Activated naive CD8-positive, alpha-beta T cell treated with anti-CD3 and anti-CD28 coated beads, Interleukin-2, amount 50 U/mL, for 16 hours (primary cell): Measurements from ENCODE around the gene PRSS48.
"Not testable (repeated sequence)": the region's sequence is repeated elsewhere in the genome, so short reads cannot be mapped to it uniquely, and the experiment has no call there.

ENCODE experiments used
- DNase-seq: peaks from one replicate; pipeline ENCODE4 v3.0.0-alpha.2; 2020; ENCODE audit warnings: low read depth, low spot score

Gene PRSS48

GRCh38 chr4:151260526-151260925 lies 16.4 kb upstream of the PRSS48 start:
- DNase-seq = no peak

GRCh38 chr4:151263455-151263854 lies 13.5 kb upstream of the PRSS48 start:
- no peak for DNase-seq

GRCh38 chr4:151266497-151266896 lies 10.5 kb upstream of the PRSS48 start:
- no peak for DNase-seq

- DNase-seq = no peak
Measured at GRCh38 chr4:151267104-151267503, 9.9 kb upstream of the PRSS48 start.

- no peak for DNase-seq
Measured at GRCh38 chr4:151267822-151268535, 9.0 kb upstream of the PRSS48 start.

- not testable (repeated sequence) for DNase-seq
Measured at GRCh38 chr4:151268905-151269304, 8.1 kb upstream of the PRSS48 start.

GRCh38 chr4:151284534-151285245 lies 7.7 kb downstream of the PRSS48 start:
- no peak for DNase-seq

- DNase-seq = no peak
Measured at GRCh38 chr4:151287409-151287808, 10.4 kb downstream of the PRSS48 start.

GRCh38 chr4:151291485-151291884 lies 14.5 kb downstream of the PRSS48 start:
- DNase-seq = no peak

- no peak for DNase-seq
Measured at GRCh38 chr4:151292038-151292437, 15.1 kb downstream of the PRSS48 start.

- DNase-seq = no peak
Measured at GRCh38 chr4:151294833-151295496, 18.0 kb downstream of the PRSS48 start.

- no peak for DNase-seq
Measured at GRCh38 chr4:151296227-151296626, 19.3 kb downstream of the PRSS48 start.

GRCh38 chr4:151297170-151297569 lies 20.2 kb downstream of the PRSS48 start:
- DNase-seq = no peak

GRCh38 chr4:151302432-151302831 lies 25.5 kb downstream of the PRSS48 start:
- no peak for DNase-seq

GRCh38 chr4:151304226-151304625 lies 27.3 kb downstream of the PRSS48 start:
- DNase-seq = no peak

GRCh38 chr4:151304755-151305154 lies 27.8 kb downstream of the PRSS48 start:
- no peak for DNase-seq

GRCh38 chr4:151310124-151310728 lies 33.3 kb downstream of the PRSS48 start:
- no peak for DNase-seq

GRCh38 chr4:151313306-151314009 lies 36.5 kb downstream of the PRSS48 start:
- DNase-seq = no peak

- DNase-seq = no peak
Measured at GRCh38 chr4:151314010-151314355, 37.0 kb downstream of the PRSS48 start.

- DNase-seq = no peak
Measured at GRCh38 chr4:151314479-151314878, 37.5 kb downstream of the PRSS48 start.

- DNase-seq = no peak
Measured at GRCh38 chr4:151315212-151315886, 38.4 kb downstream of the PRSS48 start.
